Measurements from ENCODE around the gene EIF4G1. TPM values are rescaled to one million over a fixed set of nuclear protein-coding genes. Genes with fewer than 3 reads are reported as not detected.
A peak's percentile ranks its signal among the peaks of the same experiment; 100 is the strongest.

Gene EIF4G1
- total and polyA plus RNA-seq, 8 donors, result 118 to 207 (median 174) TPM

- FAIRE-seq (no peak), DNase-seq (peak; percentile 69 to 92 (median 83)), ATAC-seq (peak; percentile 61 to 83 (median 74))
- H3K4me3 ChIP-seq, result peak overlapping the region; percentile 21 to 52 (median 39)
- H3K9me3 ChIP-seq, result no peaks in the 10 kb centered on the region
- no peaks in the 10 kb centered on the region for H3K36me3 ChIP-seq
- peaks cover 7 to 15% (median 10%) of the 10 kb centered on the region in 3 donors for H3K4me1 ChIP-seq
- intact Hi-C loops (cut with DNase I), result loop anchor here in 1 of 3 donors (10.0 kb wide), 1 partner anchor 155 kb away; no protein-coding TSS in a partner anchor
- no peak overlapping the region for H3K27ac ChIP-seq
- WGBS, 2 donors, result 0 to 1% methylated on average over 3 to 54 of the region's 62 CpGs
- no peaks in the 10 kb centered on the region for H3K27me3 ChIP-seq
- no peak for TF ChIP-seq CTCF (IDR thresholded peaks at IDR 0.05)
Observed at GRCh38 chr3:184380185-184380626, 65.8 kb downstream of the EIF4G1 start.

- ATAC-seq (peak in 1 of 4 donors; percentile 20), FAIRE-seq (no peak), DNase-seq (peak in 2 of 6 donors; percentile 73 to 79)
- H3K4me1 ChIP-seq, result peaks cover 7 to 15% (median 10%) of the 10 kb centered on the region in 3 donors
- no peak for TF ChIP-seq CTCF (IDR thresholded peaks at IDR 0.05)
- H3K4me3 ChIP-seq, result peak overlapping the region; percentile 21 to 52 (median 39)
- H3K36me3 ChIP-seq, result no peaks in the 10 kb centered on the region
- 5 to 6% methylated on average over 32 to 42 of the region's 42 CpGs for WGBS, 2 donors
- intact Hi-C loops (cut with DNase I), result loop anchor here in 1 of 3 donors (10.0 kb wide), 1 partner anchor 154 kb away; no protein-coding TSS in a partner anchor
- no peaks in the 10 kb centered on the region for H3K9me3 ChIP-seq
- H3K27me3 ChIP-seq, result no peaks in the 10 kb centered on the region
- H3K27ac ChIP-seq, result no peak overlapping the region
Observed at GRCh38 chr3:184380627-184381260, 66.3 kb downstream of the EIF4G1 start.

GRCh38 chr3:184381261-184382224 lies 67.1 kb downstream of the EIF4G1 start:
- FAIRE-seq (no peak), DNase-seq (peak in 3 of 6 donors; percentile 20 to 80 (median 60)), ATAC-seq (no peak)
- H3K4me1 ChIP-seq, result peaks cover 7 to 15% (median 10%) of the 10 kb centered on the region in 3 donors
- H3K9me3 ChIP-seq, result no peaks in the 10 kb centered on the region
- H3K4me3 ChIP-seq, result peak overlapping the region in 2 of 4 donors; percentile 51 to 52
- no peak overlapping the region for H3K27ac ChIP-seq
- no peak for TF ChIP-seq CTCF (IDR thresholded peaks at IDR 0.05)
- WGBS, 2 donors, result 59 to 62% methylated on average over 49 to 55 of the region's 55 CpGs
- no peaks in the 10 kb centered on the region for H3K36me3 ChIP-seq
- intact Hi-C loops (cut with DNase I), result loop anchor here in 1 of 3 donors (10.0 kb wide), 1 partner anchor 153 kb away; no protein-coding TSS in a partner anchor
- H3K27me3 ChIP-seq, result no peaks in the 10 kb centered on the region

GRCh38 chr3:184382326-184383032 lies 68.1 kb downstream of the EIF4G1 start:
- DNase-seq (peak in 1 of 6 donors; percentile 44), ATAC-seq (no peak), FAIRE-seq (no peak)
- intact Hi-C loops (cut with DNase I), result loop anchor here in 1 of 3 donors (10.0 kb wide), 1 partner anchor 152 kb away; no protein-coding TSS in a partner anchor
- WGBS, 2 donors, result 93 to 96% methylated on average over 16 of the region's 16 CpGs
- Histone ChIP-seq H3K27me3 (no peaks in the 10 kb centered on the region), H3K4me1 (peaks cover 6 to 11% (median 7%) of the 10 kb centered on the region in 3 donors), H3K4me3 (no peak overlapping the region), H3K9me3 (no peaks in the 10 kb centered on the region), H3K27ac (no peak overlapping the region), H3K36me3 (no peaks in the 10 kb centered on the region)
- no peak for TF ChIP-seq CTCF (IDR thresholded peaks at IDR 0.05)
